Left colon (tissue), 2 donors: ENCODE results near the gene EIF2A. TPM values are rescaled to one million over a fixed set of nuclear protein-coding genes. Genes with fewer than 3 reads are reported as not detected.
"Not testable (repeated sequence)": the region's sequence is repeated elsewhere in the genome, so short reads cannot be mapped to it uniquely, and the experiment has no call there.

ENCODE experiments used
- ATAC-seq: fragments of 200-7000 bp; cut with Tn5 transposase; one replicate; pipeline ENCODE4 v1.9.1; 2020; ENCODE audit warnings: mild to moderate bottlenecking, moderate library complexity
- DNase-seq, 2 donors: peaks; one replicate each; pipeline ENCODE4 v3.0.0-alpha.2; 2020
- intact Hi-C, 2 donors: fragments of 100-400 bp; cut with DNase I in 1 of 2; cut with micrococcal nuclease in 1 of 2; formaldehyde crosslinking; loops; one replicate each; pipeline versions ENCODE4 v1.11.2 to v1.14.0; 2022; cut with DNase I, micrococcal nuclease
- total RNA-seq, 2 donors: library from RNA; stranded (reverse); fragmentation: NEBNext Ultra II Directional; extraction: Animal tissue kit (Norgen Biotek cat#: 25700); gene quantifications; one replicate each; pipeline ENCODE4 v1.2.1, GENCODE V29; 2021
- donor health status: DM: no; HTN: no; CAD: no.
- donor health status: DM: yes; HTN: yes; CAD: no.

EIF2A gene
- total RNA-seq, 2 donors from 2014 or later, result 56.7 to 72.2 TPM

GRCh38 chr3:150589759-150590158 is 43.2 kb downstream of the EIF2A start:
- DNase-seq, result no peak
- intact Hi-C loops, result no loop called here
- peak; percentile 67 for ATAC-seq

GRCh38 chr3:150594150-150594549 is 47.6 kb downstream of the EIF2A start:
- no peak for DNase-seq
- ATAC-seq, result no peak
- intact Hi-C loops, result no loop called here

- intact Hi-C loops, result no loop called here
- no peak for ATAC-seq
- no peak for DNase-seq
Measured at GRCh38 chr3:150597646-150598045, 51.1 kb downstream of the EIF2A start.

GRCh38 chr3:150599611-150600297 is 53.2 kb downstream of the EIF2A start:
- ATAC-seq (no peak), DNase-seq (no peak)
- intact Hi-C loops, result no loop called here

- ATAC-seq, DNase-seq, intact Hi-C loops: not testable (repeated sequence)
Measured at GRCh38 chr3:150600647-150601530, 54.3 kb downstream of the EIF2A start.

GRCh38 chr3:150602426-150603152 is 56.0 kb downstream of the EIF2A start:
- intact Hi-C loops, result no loop called here
- DNase-seq, result no peak
- ATAC-seq, result peak; percentile 25

- ATAC-seq, result peak; percentile 93
- peak; percentile 91 to 94 for DNase-seq
- intact Hi-C loops, result no loop called here
Measured at GRCh38 chr3:150603153-150603979, 56.8 kb downstream of the EIF2A start, which contains the start of gene SELENOT. Gene SELENOT (plus strand): TSS chr3:150603321. CDS start chr3:150603363, 42 bp downstream.

- DNase-seq (no peak), ATAC-seq (peak; percentile 13)
- intact Hi-C loops, result no loop called here
Measured at GRCh38 chr3:150603980-150604319, 57.4 kb downstream of the EIF2A start.

- intact Hi-C loops, result no loop called here
- ATAC-seq (no peak), DNase-seq (no peak)
Measured at GRCh38 chr3:150605998-150606641, 59.5 kb downstream of the EIF2A start.

GRCh38 chr3:150607267-150608065 is 60.9 kb downstream of the EIF2A start:
- DNase-seq, result no peak
- ATAC-seq, result no peak
- intact Hi-C loops, result no loop called here

GRCh38 chr3:150609988-150610387 is 63.4 kb downstream of the EIF2A start:
- DNase-seq (no peak), ATAC-seq (no peak)
- intact Hi-C loops, result no loop called here

GRCh38 chr3:150610785-150611184 is 64.2 kb downstream of the EIF2A start:
- DNase-seq, result no peak
- no peak for ATAC-seq
- intact Hi-C loops, result no loop called here

- DNase-seq (no peak), ATAC-seq (no peak)
Measured at GRCh38 chr3:150611666-150612065, 65.1 kb downstream of the EIF2A start.

GRCh38 chr3:150612494-150612893 is 65.9 kb downstream of the EIF2A start:
- no peak for DNase-seq
- ATAC-seq, result no peak
- intact Hi-C loops, result no loop called here

More at GRCh38 chr3:150611666-150612065, 65.1 kb downstream of the EIF2A start:
- intact Hi-C loops, result no loop called here

- no peak for ATAC-seq
- intact Hi-C loops, result no loop called here
Measured at GRCh38 chr3:150613034-150613433, 66.4 kb downstream of the EIF2A start.

GRCh38 chr3:150613709-150614480 is 67.3 kb downstream of the EIF2A start:
- ATAC-seq (no peak), DNase-seq (no peak)
- intact Hi-C loops, result no loop called here

More at GRCh38 chr3:150613034-150613433, 66.4 kb downstream of the EIF2A start:
- DNase-seq, result no peak
